AG08395 (cell line): ENCODE results near the gene TEDC1.
A peak's percentile ranks its signal among the peaks of the same experiment; 100 is the strongest.

Source experiments
- DNase-seq: peaks from one replicate; pipeline ENCODE4 v3.0.0; 2012; ENCODE audit warnings: mixed read lengths, low spot score

TEDC1 gene

DNA sequence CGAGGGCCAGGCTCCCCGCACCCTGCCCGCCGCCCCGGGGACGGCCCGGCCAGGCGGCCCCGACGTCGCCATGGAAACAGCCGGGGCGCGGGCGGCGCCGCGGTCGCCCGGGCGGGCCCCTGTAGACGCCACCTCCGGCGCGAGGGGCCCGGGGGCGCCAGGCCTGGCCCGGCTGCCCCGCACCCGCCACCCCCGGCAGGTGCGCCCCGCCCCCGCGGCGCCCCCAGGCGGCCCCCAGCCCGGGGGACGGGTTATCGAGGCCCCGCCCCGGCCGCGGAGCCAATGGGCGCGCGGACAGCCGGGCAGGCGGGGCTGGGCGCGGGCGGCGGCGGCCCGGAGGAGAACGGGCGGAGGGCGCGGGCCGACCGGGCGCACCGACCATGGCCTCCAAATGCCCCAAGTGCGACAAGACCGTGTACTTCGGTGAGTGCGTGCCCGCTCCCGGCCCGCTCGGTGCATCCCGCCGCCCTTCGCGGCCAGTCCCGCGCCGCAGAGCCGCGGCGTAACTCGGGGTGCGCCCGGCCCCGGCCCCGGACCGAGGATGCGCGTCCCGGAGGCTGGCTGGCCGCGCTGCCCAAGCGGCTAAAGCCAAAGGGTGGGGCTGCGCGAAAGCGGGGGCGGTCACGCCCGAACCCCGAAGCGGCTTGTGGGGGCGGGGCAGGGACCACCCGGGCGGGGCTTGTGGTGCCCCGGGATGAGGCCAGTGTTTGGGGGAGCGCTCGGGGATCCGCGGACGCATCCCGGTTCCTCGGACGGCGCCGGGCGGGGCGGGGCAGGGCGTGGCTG, 16.4 kb upstream of the TEDC1 start, which contains the start of gene CRIP2:
CRIP2 (plus strand) TSS at position 339 of the 786 bp plus-strand sequence; CDS start at position 381, 42 bp downstream.
- peak; percentile 88 for DNase-seq

- DNase-seq, result peak; percentile 65
These were observed 15.6 kb upstream of the TEDC1 start for GRCh38 chr14:105475269-105476096.

DNA sequence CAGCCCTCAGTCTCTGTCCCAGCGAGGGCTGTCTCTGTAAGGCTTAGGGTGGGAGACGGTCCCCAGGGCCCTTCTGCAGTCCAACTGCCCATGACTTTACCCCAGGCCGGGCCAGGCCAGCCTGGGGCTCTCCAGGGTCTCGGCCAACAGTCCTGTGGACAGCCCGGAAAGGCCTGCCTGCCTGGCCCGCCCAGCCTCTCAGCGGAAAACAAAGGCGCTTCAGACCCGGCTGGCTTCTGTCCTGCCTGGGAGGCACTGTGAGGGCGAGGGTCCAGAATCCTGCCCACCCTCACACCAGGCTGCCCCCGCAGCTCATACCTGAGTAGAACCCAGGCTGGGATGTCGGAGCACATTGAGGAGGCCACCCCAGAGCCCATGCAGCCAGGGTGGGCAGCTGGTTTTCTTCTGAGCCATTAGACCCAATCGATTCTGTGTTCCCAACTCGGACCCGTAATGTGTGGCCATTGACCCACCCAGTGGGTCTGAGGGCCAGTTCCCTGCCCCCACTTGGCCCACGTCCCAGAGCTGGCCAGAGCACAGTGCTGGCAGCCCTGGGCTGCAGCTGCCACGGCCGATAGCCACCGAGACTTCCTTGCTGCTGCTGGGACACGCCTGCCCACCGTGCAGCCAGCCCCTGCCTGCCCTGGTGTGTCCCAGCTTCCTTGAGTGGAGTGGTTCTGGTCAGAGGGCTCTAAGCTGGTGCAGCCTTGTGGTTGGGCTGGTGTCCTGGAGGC, 14.8 kb upstream of the TEDC1 start:
- peak; percentile 55 for DNase-seq

DNA sequence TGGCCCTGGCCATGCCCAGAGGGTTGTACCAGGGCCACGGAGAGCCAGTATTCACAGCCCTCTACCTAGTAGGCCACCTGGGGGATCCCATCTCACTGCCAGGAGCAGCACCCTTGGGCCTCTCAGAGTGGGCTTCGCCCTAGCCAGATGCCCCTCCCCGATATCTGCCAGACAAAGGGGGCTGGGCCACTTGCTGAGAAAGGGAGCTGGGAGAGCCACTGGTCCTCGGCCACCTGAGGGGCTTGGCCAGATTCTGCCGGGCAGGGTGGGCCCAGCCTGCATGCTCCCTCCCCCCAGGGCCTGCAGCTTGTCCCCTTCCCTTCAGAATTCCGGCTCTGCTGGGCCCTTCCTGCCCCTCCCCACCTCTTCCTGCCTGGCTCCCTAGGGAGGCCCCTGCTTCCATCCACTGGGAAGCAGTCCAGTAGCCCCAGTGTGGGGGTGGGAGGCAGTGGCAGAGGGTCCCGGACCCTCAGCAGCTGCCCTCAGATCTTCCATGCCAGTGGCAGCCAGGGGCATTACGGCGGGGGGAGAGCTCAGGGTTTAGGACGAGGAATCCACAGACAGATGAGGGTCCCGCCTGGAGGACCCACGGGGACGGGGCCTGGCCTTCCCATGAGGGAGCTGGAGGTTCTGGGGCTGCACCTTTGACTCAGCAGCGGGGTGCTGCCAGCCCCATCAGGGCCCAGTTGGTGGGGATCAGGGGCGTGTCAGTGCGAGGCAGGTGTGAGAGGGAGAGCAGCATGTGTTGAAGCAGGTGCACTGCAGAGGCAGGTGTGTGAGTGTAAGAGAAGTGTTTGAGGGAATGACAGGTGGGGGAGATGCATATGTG, 14.0 kb upstream of the TEDC1 start:
- DNase-seq, result no peak

- DNase-seq, result no peak
These were observed 13.2 kb upstream of the TEDC1 start for GRCh38 chr14:105477660-105478397.

DNA sequence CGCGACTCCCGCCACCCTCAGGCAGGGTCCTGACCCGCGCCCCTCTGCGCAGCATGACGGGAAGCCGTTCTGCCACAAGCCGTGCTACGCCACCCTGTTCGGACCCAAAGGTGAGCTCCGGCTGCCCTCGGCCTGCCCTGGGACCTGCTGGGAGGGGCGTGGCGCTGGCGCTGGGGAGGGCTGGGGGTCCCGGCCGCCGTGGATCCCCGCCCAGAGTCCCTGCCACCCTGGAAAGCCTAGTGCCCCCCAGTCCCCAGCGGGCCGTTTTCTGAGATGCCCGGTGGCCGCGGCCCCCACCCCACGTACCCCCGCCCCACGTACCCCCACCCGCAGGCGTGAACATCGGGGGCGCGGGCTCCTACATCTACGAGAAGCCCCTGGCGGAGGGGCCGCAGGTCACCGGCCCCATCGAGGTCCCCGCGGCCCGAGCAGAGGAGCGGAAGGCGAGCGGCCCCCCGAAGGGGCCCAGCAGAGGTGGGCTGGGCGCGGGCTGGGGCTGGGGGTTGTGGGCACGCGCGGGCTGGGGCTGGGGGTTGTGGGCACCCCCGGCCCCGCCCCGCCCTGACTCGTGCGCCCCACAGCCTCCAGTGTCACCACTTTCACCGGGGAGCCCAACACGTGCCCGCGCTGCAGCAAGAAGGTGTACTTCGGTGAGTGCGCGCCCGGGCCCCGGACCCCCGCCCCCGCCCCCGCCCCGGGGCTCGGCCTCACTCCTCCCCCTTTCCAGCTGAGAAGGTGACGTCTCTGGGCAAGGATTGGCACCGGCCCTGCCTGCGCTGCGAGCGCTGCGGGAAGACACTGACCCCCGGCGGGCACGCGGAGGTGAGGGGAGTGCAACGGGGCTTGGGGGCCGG, 12.4 kb upstream of the TEDC1 start:
- no peak for DNase-seq

DNA sequence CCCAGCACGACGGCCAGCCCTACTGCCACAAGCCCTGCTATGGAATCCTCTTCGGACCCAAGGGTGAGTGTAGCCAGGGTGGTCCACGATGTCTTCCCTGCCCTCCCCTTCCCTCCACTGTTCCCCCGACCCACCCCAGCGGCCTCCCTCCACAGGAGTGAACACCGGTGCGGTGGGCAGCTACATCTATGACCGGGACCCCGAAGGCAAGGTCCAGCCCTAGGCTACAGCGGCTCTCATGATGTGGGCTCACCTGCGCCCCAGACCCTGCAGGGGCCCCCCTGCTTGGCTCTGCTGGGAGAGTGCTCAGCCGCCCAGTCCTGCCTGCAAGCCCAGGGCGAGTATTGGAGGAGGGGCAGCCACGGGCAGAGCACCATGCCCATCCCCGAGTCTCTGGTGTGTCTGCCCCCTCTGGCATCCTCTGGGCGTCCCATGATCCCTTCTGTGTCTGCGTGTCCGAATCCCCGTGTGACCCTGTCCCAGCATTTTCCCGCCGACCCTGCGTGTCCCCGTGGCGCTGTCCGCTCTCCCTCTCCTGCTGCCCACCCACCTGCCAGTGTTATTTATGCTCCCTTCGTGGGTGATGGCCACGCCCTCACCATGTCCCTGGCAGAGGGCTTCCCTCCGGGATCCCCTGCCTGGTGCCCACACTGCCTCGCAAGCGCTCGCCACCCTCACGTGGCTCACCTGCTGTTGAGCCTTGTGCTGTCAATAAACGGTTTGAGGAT, 11.5 kb upstream of the TEDC1 start:
- no peak for DNase-seq

DNA sequence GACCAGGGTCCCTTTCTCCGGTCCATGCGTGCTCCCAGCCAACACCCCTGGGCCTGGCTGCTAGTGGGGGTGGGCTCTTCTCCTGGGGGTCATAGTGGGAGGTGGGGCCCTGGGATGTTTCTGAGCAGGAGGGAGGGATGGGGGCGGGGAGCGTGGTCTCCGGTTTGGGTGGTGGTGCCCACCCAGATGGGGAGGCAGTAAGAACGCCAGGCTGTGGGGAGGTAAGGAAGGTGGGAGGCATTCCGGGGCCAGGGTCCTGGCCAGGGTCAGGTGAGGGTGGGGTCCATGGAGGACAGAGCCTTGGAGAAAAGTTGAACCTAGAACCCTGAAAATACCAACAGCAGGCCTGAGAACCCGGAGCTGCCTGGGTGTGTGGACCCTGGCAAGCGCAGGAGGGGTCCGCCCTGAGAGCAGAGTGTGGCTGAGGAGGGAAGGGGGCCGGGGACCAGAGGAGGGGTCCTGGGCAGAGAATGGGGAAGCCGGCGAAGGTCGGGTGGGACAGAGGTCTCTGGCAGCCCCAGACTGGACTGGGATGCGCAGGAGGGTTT, 10.8 kb upstream of the TEDC1 start:
- no peak for DNase-seq

- DNase-seq, result peak; percentile 93
These were observed 9.9 kb upstream of the TEDC1 start for GRCh38 chr14:105480807-105481801.

DNA sequence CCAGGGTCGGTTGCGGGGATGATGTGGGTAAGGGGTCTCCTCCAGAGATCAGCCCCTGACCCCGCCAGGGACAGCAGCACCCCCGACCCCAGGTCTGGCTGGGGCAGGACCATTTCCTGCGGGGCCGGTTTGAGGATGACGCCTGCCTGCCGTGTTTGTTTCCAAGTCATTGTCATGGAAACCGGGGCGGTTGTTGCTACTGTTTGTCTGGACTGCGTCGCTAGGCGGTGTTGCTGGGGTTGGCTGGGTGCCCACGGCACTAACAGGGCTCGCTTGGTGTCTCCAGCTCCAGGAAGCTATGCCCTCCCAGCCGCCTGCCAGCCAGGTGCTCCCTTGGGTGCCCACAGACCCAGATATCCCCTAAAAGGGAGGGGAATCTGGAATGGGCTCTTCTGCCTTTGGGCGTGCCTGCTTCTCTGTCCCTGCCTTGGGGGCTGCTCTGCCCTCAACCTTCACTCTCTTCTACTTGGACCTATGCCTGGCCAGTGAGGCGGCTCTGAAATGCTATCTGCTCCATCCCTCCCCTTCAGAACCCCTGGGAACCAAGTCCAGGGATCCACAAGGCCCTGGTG, 9.1 kb upstream of the TEDC1 start:
- peak; percentile 97 for DNase-seq

GRCh38 chr14:105482486-105483110, 8.4 kb upstream of the TEDC1 start:
- no peak for DNase-seq

DNA sequence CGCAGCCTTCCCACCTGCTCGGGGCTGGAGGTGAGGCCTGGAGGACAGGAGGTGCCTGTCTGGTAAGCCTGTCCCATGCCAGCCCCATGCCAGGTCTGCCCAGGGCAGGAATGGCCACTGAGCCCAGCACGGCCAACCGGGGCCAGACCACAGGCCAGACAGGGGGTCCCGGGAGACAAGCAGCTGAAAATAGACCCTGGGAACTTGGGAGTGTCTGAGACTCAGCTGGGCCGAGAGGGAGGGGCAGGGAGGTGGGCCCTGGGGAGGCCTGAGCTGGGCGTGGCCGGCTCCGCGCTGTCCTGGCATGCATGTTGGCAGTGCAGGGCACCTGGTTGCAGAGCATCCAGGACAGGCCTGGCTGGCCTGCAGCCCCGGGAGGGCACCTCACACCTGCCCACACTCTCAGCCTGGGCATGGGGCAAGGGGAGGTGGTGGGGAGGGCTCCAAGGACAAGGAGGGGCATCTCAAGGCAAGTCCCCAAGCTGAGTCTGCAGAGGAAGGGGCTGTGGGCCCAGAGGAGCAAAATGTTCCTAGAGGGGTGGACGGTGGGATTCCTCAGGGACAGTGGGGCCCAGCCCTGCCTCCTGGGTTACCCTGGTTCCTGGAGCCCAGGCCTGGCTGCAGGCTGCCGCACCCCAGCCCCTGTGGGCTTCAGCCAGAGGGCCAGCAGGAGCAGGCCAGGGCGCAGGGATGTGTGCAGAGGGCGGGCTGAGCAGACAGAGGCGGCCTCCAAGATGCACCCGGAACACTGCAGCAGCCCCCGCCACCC, 7.6 kb upstream of the TEDC1 start:
- DNase-seq, result no peak

GRCh38 chr14:105484069-105484996, 6.7 kb upstream of the TEDC1 start:
- DNase-seq, result peak; percentile 60

DNA sequence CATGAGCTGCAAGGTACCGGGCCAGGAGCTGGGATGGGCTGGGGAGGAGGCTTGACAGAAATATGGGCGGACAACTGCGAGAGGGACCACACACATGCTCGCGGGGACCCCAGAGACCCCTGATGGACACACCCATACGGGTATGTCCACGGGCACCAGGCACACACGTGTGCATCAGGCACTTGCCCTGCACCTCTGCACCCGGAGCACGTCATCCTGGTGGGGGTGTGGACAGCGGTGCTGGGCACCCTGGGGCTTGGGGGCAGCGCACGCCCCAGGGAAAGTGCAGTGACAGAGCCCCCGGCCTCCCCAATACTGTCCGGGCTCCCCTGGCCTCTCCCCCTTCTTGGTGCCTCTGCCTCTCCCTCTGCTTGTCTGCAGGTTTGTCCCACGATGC, 6.1 kb upstream of the TEDC1 start:
- DNase-seq, result no peak

- DNase-seq, result no peak
These were observed 5.3 kb upstream of the TEDC1 start for GRCh38 chr14:105485739-105486162.
